NCI-H226 (cell line): ENCODE data around the gene EZR.
A peak's percentile ranks its signal among the peaks of the same experiment; 100 is the strongest.

Experiments used
- DNase-seq: peaks from one replicate; pipeline ENCODE4 v3.0.0-alpha.2; 2015

EZR gene

GRCh38 chr6:158817728-158818580, 1.2 kb downstream of the EZR start:
- DNase-seq = peak; percentile 76

DNA sequence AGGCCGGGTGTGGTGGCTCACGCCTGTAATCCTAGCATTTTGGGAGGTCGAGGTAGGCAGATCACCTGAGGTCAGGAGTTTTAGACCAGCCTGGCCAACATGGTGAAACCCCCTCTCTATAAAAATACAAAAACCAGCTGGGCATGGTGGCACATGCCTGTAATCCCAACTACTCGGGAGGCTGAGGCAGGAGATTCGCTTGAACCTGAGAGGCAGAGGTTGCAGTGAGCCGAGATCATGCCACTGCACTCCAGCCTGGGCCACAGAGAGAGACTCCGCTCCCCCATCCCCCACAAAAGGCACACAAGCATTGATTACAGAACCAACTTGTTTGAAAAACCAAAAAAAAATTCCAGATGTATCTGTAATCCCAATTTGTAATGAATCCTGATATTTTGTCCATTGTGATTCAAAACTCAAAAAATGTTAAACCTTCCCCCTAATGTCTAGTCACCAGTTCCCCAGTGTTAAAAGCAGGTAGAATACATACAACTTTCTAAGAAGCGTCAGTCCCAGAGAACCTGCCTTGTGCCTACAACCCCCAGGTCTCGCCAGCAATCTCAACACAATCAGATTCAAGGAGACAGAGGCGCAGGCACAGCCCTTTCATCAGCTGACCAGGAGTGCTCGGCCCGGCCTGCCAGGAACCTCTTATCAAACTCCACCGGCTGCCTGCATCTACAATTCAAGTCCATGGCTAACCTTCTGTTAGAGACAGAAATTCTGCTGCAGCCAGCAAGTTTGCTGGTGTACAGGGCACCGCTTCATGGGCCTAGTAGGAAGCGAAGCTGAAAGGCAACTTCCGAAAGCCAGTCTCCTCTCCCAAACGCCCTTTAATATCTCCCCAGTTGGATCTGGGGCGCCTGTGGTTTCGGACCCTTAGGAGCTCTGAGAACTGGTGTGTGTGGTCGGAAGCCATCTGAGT, 2.1 kb downstream of the EZR start:
- peak; percentile 39 for DNase-seq

- peak; percentile 80 for DNase-seq
These were observed 2.8 kb downstream of the EZR start for GRCh38 chr6:158816329-158816728.

GRCh38 chr6:158815907-158816306, 3.3 kb downstream of the EZR start:
- DNase-seq = no peak

DNA sequence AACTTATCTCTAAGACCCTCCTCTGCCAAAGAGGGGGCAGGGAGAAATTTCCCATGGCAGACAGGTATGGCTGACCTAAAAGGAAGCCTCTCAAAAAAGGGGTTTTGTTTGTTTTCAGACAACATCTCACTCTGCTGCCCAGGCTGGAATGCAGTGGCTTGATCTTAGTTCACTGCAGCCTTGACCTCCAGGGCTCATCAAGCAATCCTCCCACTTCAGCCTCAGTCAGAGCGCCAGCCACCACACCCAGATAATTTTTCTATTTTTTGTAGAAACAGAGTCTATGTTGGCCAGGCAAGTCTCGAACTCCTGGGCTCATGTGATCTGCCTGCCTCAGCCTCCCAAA, 3.8 kb downstream of the EZR start:
- peak; percentile 14 for DNase-seq

DNA sequence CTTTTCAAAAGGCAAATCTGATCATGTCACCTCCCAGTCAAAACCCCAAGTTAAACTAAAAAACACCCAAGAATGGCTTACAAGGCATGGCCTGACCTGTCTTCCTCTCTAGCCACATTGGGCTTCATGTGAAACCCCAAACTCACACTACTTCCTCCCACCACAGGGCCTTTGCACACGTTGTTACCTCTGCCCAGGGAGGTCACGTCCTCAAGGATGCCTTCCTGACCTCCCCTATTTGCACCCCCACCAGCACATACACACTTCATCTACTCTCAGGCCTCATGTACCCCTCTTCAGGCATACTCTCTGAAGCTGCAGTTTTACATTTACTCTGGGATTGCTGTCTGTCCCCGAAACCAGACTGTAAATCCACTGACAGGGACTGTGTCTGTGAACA, 6.1 kb downstream of the EZR start:
- DNase-seq = no peak

DNA sequence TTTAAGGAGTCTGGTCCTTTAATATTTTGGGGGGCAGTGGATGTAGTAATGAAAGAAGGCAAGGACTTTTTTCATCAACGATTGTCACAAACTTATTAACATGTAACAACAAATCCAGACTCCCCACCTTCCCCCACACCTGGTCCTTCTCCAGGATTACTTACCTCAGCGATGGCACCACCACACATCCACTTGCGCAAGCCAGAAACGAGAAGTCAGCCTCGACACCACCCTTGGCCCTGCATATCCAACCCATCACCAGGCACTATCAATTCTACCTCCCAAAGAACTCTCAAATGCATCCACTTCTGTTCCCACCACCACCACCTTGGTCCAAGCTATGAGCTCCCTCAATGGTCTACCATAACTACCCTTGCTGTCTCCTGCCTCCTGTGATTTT, 6.6 kb downstream of the EZR start:
- no peak for DNase-seq

DNA sequence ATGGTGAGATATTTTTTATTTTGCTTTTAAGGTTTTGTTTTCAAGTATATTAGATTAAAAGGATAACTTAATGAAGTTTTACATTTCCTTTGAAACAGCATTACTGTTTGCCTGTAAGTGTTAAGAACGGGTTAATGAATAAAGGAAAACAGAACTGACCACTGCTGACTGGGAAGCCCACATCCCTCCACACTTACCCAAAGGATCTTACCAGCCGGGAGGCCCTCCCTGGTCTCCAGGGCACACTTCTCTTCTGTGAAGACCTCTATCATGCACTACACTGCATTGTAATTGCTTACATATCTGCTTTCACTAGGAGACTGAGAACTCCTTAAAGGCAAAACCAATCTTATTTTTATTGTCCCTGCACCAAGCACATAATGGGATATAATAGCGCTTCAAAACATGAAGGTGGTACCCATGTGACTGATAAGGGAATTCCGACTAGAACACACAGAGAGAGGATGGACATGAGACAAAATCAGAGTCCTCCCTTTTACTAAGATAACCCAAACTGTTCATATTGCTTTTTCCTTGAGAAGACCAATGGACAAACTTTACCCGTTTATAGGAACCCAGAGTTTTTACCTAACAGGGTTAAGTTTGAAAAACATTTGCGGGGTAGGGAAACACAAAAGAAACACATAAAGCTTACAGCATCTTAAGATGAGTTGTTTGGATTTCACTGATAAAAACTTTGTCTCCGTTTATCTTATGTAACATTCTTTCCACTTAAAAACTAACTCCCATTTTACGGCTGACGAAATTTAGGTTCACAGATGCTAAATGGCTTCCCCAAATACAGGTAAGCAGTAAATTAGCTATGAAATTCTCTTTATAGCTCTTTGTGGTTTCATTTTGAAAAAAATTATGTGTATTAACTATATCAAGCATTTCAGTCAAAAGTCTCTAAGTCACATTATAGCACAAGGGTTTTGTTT, 8.7 kb downstream of the EZR start:
- DNase-seq = no peak

- DNase-seq = no peak
These were observed 10.1 kb downstream of the EZR start for GRCh38 chr6:158808941-158809678.

DNA sequence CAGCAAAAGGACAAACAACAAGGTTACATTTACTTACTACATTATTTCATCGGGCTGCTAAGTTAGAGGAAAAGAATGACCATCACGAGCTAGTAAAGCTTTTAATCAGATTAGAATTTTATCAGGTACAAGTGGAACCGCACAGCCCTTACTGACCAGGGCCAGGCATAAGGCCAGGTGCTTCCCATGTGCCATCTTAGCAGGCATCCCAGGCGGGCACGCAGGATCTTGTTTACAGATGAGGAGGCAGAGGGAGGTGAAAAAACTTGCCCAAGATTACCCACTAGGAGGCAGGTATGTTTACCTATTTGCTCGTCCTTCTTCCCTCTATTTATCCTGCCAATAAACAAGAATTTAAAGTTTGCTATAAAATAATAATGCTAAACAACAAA, 10.7 kb downstream of the EZR start:
- DNase-seq = no peak

GRCh38 chr6:158807515-158808441, 11.4 kb downstream of the EZR start:
- no peak for DNase-seq

DNA sequence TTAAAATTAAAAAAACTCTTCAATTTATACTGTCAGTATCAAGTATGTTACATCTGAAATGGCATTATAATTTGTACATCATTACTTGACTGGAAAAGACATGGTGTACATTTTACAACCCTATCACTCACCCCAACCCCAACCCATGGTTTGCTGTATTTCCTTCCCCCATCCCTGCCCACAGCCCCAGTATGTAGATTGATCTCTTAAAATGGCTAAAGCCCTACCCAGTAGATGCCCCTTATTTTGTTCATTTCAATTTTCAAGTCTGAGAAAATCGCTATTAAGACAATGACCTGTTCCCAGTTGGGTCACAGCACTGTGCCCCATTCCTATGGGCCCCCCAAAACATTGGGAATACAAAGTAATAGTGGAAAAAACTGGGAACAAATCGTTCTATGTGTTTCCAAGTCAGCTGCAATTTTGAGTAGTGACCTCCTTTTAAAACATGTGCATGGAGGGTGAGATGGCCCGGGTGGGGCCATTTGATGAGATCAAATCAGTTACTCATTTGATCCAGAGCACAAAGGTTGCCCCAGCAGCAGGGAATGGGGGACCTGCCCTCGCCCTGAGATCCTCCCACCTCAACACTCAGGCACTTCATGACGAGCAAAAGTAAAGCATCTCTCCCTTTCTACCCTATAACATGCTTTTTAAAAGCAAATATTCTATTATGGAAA, 13.3 kb downstream of the EZR start:
- no peak for DNase-seq

DNA sequence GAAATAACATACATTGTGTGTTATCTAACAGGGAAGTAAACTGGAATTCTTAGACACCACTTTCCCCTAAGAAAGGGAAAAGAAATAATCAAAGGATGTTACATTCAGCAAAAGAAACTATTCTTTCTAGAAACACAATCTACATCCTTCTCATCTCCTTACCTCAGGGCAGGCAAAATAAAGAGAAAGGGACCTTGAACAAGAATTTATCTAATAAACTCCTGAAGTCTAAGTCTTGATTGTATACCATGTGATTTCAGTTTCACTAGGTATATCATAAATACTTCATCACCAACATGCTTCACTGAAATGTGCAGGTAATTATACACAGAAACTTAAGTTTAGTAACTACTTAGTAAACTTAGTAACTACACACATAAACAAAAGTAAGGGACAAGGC, 15.0 kb downstream of the EZR start:
- DNase-seq = no peak

DNA sequence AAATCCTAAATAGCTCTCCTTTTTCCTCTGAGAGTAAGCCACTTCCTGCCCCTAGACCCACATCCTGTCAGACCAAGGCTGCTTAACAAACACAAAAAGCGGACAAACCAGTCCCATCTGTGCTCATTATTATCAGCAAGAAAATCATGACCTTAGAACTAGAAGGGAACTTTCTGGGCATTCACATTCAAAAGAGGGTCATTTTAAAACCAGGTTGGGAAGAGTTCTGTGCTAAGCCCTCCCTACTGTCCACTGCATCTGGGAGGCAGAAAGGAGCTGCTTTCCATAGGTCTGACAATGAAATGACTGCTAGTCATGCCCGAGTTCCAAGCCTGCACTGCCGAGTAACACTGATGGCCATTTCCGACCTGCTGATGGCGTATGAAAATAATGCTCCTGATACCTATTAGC, 15.4 kb downstream of the EZR start:
- no peak for DNase-seq

DNA sequence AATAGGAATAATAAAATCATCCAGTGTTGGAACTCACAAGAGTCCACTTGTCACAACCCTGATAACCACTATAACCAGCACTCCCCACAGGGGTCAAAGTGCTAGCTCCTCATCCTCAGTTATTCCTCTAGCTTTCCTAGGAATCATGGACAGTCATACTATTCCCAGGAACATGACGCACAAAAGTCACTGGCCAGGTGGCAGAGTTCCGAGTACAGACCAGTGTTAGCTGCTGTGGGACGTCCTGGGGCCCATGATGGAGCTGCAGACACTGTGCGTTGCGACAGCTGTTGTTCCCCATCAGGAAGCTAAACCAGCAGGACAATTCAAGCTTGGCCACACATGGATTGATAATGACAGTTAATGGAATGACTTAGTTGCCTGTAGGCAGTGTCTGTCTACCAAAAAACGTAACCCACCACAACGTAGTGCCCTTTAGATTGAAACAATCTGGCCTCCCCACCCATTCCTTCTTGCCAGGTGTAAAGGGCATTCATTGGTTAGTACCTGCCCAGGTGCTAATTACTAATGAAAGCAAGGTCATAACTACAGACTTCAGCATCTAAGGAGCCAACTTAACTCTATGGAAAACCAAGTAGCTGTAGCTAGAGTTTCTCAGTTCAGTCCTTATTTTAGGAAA, 17.4 kb downstream of the EZR start:
- DNase-seq = no peak

- peak; percentile 37 for DNase-seq
These were observed 19.9 kb downstream of the EZR start for GRCh38 chr6:158799051-158799792.

GRCh38 chr6:158798311-158798710, 20.9 kb downstream of the EZR start:
- DNase-seq = no peak

DNA sequence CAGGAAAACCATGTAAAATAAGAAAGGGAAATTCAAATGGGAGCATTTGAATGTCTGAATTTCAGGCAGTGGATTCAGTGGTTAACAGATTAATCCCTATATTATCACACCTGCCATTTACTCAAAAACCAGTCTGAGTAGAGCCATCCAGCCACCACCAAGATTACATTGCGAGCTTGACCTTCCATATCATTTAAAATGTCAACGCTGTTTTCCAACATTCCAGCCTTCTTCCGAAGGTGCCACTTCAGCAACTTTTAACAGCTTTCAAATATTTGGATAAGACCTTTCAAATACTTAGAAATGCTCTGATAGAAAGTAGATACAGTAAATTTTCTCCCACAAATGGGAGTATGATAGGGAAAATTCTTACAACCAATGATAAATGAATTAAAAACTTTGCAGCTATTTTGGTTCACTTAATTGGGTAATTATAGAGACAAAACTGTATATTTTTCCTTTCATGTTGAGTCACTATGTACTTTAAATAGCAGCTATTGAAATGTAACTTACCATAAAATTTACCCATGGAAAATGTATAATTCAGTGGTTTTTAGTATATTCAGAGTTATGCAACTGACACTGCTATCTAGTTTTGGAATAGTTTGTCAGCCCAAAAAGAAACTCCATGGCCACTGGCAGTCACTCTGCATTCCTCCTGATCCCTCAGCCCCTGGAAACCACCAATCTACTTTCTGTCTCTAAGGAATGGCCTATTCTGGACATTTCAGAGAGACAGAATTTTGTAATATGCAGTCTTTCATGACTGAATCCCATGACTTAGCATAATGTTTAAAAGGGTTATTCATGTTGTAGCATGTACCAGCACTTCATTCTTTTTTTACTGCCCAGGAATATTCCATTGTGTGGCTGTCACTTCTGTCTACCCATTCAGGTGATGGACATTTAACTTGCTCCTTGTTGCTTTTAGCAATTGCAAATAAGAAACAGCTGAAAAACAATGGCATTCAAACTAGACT, 21.5 kb downstream of the EZR start:
- no peak for DNase-seq
